GM19099 (cell line): ENCODE results near the gene MYLK.

Experiments used
- POLR2A ChIP-seq: IDR thresholded peaks from 3 replicates; pipeline ENCODE4 v1.6.1; 2011; ENCODE audit warnings: low read depth; ENCODE audit not compliant: insufficient read length; ENCODE audit errors: extremely low read depth

MYLK gene

DNA sequence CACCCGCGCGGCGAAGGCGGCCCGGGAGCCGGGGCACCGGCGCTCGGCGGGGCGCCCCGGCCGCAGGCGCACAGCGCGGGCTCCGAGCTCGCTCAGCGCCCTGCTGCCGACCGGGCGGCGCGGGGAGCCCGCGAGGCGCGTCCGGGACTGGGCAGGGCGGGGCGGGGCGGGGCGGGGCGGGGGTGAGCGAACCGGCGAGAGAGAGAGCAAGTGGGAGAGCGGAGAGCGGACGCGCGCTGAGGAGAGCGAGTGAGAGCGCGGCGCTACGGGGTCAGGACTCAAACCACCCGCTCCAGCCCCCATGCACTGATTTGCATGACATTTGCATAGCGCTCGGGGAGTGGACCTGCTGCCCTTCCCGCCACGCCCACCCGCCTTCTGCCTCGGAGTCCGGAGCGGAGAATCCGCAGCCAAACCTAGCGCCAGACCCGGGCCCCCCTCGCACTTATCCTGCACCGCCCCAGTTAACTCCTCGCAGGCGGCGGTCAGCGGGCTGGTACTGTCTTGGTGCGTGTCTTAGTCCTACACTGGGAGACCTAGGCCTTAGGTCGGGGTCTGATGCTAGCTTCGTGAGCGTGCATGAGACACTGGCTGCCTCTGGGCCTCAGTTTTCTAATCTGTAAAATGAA is at the start of gene MYLK:
MYLK (minus strand) TSS at position 130 of the 629 bp plus-strand sequence. CDS start 90,491 bp downstream, outside the sequence.
- TF ChIP-seq POLR2A, result no peak

DNA sequence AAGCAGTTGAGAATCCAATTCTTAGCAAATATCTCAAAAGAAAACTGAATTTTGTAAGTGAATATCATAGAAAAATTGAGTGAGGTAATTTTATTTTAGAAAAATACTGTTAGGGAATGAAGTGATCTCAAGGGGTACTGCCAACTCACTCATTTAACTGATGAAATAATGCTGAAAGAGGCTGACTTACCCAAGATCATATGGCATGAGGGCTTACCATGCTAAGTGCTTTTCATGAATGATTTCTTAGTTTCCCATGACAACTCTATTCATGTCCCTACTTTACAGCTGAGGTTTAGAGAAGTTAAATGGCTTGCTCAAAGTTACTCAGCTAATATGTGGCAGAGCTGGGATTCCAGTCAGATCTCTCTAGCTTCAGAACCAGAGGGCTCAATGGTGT is 46.3 kb upstream of the MYLK start:
- TF ChIP-seq POLR2A, result no peak

- TF ChIP-seq POLR2A, result no peak
Measured at GRCh38 chr3:123929325-123929724, 45.2 kb upstream of the MYLK start.

DNA sequence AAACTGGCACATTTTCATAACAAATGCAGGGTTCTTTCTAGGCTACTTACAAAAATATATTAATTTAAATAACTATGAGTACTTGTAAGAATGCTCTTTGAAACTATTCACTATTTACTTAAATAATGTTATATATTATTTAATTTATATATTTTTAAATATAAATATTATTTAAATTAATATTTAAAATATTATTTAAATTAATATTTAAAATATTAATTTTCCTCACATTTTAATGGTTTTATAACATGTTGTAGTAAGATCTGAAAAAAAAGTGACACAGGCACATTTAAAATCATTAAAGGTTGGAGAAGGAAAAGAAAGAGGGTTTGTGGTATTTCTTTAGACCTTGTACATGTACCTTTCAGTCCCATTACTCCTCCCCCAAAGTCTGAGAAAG is 42.3 kb upstream of the MYLK start:
- TF ChIP-seq POLR2A, result no peak

DNA sequence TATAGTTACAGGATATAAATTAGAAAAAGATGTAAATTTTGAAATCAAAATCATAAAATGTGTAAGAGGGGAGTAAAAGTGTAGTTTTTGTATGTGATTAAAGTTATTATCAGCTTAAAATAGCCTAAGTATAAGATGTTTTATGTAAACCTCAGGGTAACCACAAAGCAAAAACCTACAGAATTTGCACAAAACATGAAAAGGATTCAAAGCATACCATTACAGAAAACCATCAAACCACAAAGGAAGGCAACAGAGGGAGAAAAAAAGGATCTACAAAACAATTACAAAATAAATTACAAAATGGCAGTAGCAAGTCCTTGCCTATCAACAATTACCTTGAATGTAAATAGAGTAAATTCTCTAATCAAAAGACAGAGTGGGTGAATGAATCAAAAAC is 36.7 kb upstream of the MYLK start:
- TF ChIP-seq POLR2A, result no peak

DNA sequence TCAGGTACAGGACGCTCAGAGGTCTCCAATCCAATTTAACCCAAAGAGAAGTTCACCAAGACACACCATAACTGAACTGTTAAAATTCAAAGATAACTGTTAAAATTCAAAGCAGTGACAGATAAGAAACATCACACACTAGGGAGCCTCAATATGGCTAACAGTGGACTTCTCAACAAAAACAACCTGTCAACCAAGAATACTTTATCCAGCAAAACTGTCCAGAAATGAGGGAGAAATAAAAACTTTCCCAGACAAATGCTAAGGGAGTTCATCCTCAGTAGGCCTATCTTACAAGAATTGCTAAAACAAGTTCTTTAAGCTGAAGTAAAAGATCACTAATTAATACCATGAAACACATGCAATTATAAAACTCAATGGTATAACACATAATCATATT is 36.3 kb upstream of the MYLK start:
- TF ChIP-seq POLR2A, result no peak

- TF ChIP-seq POLR2A, result no peak
Measured at GRCh38 chr3:123919353-123919752, 35.2 kb upstream of the MYLK start.

DNA sequence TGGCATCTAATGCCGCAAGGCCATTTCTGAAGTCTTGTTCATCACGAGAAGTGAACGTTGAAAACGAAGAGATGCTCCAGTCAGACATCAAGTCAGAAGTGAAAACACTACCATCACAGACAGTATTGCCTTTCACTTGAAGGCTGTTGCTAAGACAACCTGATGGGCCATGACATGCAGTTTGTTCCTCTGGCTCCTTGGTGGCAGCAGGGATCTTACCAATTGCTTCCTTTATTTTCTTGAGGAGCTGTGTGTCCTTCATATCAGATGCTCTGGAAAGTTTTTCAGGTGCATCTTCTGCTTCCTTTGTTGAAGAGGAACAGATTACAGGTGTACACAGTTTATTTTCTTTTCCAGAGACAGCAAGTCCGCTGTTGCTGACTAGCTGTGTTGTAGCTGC is 30.7 kb upstream of the MYLK start:
- no peak for TF ChIP-seq POLR2A

- no peak for TF ChIP-seq POLR2A
Measured at GRCh38 chr3:123909785-123910184, 25.7 kb upstream of the MYLK start.

- no peak for TF ChIP-seq POLR2A
Measured at GRCh38 chr3:123907720-123908119, 23.6 kb upstream of the MYLK start.

DNA sequence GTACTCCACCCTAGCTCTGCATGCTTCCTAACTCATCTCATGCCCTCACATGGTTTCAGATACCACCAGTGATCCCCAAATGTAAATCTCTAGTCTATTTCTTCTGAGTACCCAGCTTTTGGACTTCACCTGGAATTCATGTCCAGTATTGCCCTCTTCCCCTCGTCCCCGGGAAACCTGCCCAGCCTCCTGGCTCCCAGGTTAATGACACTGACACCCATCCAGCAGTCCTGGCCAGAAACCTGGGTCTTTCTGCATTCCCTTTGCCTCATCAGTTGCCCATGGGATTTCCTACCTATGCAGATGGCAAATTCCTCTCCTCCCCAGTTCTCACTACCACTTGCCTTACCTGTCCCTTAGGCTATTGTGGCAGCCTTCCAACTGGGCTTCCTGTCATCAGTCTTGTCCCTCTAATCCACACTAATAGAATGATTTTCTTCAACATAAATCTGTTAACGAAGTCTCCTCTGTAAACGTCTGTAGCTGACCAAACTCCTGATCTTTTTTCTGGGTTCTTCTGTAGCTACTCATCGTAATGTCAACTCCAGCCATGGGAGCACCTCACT is 15.3 kb upstream of the MYLK start:
- TF ChIP-seq POLR2A, result no peak

GRCh38 chr3:123893012-123893411 is 8.9 kb upstream of the MYLK start:
- TF ChIP-seq POLR2A, result no peak

- no peak for TF ChIP-seq POLR2A
Measured at GRCh38 chr3:123892195-123892594, 8.1 kb upstream of the MYLK start.

- TF ChIP-seq POLR2A, result no peak
Measured at GRCh38 chr3:123884993-123885392, 861 bp upstream of the MYLK start.

DNA sequence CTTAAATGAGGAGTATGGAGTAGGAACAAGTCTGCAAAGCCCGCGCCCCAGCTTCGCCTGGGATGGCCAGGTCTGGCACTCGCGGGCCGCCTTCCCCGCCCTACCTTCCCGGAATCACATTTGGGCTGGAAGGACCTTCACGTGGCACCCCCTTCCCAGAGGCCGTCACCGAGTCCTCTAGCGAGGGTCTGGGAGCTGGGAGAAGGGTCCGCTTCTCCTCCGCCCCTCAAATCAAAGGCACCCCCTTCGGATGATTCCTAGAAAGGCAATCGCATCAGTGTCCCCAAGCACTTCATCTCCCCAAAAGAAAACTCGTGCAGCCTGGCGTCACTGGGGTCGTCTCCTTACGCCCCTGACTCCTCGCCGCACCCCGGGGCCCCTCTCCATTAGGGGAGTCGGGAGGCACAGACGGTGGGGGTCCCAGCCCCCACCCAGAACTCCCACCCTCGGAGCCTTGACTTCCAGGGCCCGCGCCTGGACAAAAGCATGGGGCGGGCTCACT is 380 bp downstream of the MYLK start:
- no peak for TF ChIP-seq POLR2A

DNA sequence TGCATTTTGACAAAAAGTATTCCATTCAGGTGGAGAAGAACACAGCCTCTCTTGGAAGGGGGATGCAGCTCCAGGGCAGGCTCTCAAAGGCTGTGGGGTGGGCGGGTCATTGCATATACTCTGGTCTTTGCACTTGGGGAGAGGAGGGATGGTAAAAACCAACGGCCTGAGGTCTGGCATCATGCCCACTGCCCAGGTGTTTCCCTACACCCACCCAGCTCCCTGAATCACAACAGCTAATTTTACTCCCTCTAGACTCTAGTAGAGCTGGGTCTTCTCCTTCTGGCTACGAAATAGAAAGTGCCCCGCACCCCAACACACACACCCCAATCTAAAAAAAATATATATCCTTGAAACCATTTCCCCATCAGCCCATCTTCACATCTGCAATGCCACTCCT is 1.0 kb downstream of the MYLK start:
- TF ChIP-seq POLR2A, result no peak

DNA sequence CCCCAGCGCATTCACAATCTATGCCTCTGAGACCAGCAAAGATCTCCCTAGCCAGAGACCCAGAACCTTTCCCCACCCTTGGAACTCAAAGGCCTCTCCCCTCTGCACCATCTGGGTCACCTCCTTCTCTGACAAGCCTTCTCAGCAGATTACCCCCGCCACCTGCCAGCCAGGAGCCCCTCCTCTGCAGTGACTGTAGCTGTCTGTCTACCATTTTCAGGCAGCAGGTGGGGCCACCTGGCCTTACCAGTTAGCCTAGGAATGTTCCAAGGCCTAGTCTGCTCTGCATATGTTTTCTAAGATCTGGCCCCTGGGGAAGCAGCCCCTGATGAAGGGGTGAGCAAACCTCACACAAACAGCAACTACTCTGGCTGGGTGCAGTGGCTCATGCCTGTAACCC is 2.4 kb downstream of the MYLK start:
- TF ChIP-seq POLR2A, result no peak
